ENCODE measurements around the gene PIGQ. TPM values are rescaled to one million over a fixed set of nuclear protein-coding genes. Genes with fewer than 3 reads are reported as not detected.

PIGQ gene
- total and polyA plus RNA-seq, 2 of the 4 experiments (the other 2 are of a cell fraction): 5.9 to 36.8 TPM

DNA sequence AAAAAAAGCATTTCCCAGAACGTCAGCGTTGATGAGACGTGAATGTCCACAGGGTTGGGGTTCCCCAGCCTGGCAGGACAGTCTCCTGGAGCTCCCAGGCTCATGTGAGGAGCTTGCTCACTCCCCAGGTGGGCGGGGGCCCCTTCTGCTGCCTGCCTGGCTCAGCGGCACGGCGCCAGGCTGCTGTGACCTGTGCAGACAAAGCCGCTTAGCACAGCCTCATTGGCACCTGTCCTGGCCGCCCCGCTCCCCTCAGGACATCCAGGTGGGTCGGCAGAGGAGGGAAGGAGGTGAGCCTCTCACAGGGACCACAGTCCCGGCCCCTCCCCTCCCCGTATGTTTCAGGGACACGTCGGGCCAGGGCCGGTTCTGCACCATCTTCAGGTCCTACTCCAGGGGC lies 48.1 kb downstream of the PIGQ start:
- Histone ChIP-seq H3K36me3 (ENCODE audit: control insufficient read depth, insufficient read depth, low read length) (peaks cover 5% of the 10 kb centered on the region; the same call in 1 of the 2 replicates), H2AFZ (replicated peaks; ENCODE audit: low read length, poor library complexity) (no peak overlapping the region), H3K14ac (replicated peaks; ENCODE audit: low read depth, low read length) (no peak overlapping the region), H3K23ac (ENCODE audit: low read depth, low read length) (no peak overlapping the region), H3K18ac (ENCODE audit: low read depth, low read length) (no peak overlapping the region), H4K91ac (ENCODE audit: insufficient read depth, low read depth, low read length) (no peak overlapping the region), H3K4ac (ENCODE audit: low read depth, low read length) (no peak overlapping the region), H4K8ac (ENCODE audit: low read depth in 2 of 2, low read length in 2 of 2) (no peak overlapping the region), H4K20me1 (ENCODE audit: insufficient read depth, low read length) (peaks cover 20% of the 10 kb centered on the region), H3K56ac (ENCODE audit: extremely low read depth, insufficient read depth, low read length) (no peak overlapping the region), H3K79me1 (ENCODE audit: low read depth in 1 of 2, low read length in 2 of 2) (peaks cover 9 to 37% of the 10 kb centered on the region in 2 experiments; a peak in 3 of 4 replicates), H2BK15ac (ENCODE audit: low read depth, low read length) (no peak overlapping the region), H3K27me3 (ENCODE audit: control insufficient read depth, insufficient read depth, low read length) (no peaks in the 10 kb centered on the region), H3K9me3 (ENCODE audit: control insufficient read depth, insufficient read depth, low read length) (no peaks in the 10 kb centered on the region), H2BK20ac (ENCODE audit: low read depth, low read length) (no peak overlapping the region), H3K9ac (ENCODE audit: low read depth, low read length) (no peak overlapping the region), H3K4me1 (ENCODE audit: control insufficient read depth, insufficient read depth, low read length) (peaks cover 3% of the 10 kb centered on the region; the same call in 1 of the 2 replicates), H3K27ac (ENCODE audit: insufficient read depth, low read length) (no peak overlapping the region), H2AK9ac (replicated peaks; ENCODE audit: low read depth, low read length, poor library complexity) (peak overlapping the region; percentile 42), H2BK5ac (ENCODE audit: low read depth, low read length, poor library complexity, severe bottlenecking) (no peak overlapping the region), H3K9me1 (ENCODE audit: insufficient read depth, low read length) (peaks cover 3% of the 10 kb centered on the region; the same call in 1 of the 2 replicates), H3K4me2 (ENCODE audit: low read depth, low read length) (no peak overlapping the region), H2AK5ac (ENCODE audit: low read depth, low read length) (no peak overlapping the region), H4K5ac (ENCODE audit: low read depth, low read length) (no peak overlapping the region), H2BK120ac (ENCODE audit: low read depth, low read length) (no peak overlapping the region), H3K4me3 (ENCODE audit: insufficient read depth, low read depth, low read length) (no peak overlapping the region)
- dilution Hi-C loops (cut with HindIII; ENCODE audit: low sequenced_read_pairs, unreplicated experiment) (no loop called here), in situ Hi-C loops (cut with MboI; ENCODE audit: low sequenced_read_pairs) (no loop called here), intact Hi-C loops (cut with micrococcal nuclease) (no loop called here)
- no peak for DNase-seq
- no peak for ATAC-seq (ENCODE audit: low read depth)
- TF ChIP-seq CHD1 (IDR thresholded peaks at IDR 0.05; ENCODE audit: low read depth, low read length): no peak
- TF ChIP-seq, protein P1, sequence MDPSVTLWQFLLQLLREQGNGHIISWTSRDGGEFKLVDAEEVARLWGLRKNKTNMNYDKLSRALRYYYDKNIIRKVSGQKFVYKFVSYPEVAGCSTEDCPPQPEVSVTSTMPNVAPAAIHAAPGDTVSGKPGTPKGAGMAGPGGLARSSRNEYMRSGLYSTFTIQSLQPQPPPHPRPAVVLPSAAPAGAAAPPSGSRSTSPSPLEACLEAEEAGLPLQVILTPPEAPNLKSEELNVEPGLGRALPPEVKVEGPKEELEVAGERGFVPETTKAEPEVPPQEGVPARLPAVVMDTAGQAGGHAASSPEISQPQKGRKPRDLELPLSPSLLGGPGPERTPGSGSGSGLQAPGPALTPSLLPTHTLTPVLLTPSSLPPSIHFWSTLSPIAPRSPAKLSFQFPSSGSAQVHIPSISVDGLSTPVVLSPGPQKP (IDR thresholded peaks at IDR 0.05; ENCODE audit: borderline replicate concordance, low read depth, low read length): no peak
- CTCF ChIA-PET: no interaction called here
- POLR2A ChIA-PET (ENCODE audit: unreplicated experiment): no interaction called here
- 89% methylated on average over 4 of the region's 16 CpGs; no CpG with 5 or more reads in 1 of the 2 experiments for WGBS, 2 experiments (ENCODE audit: extremely low coverage in 2 of 2, insufficient read length in 1 of 2)
- no TSS peak for BruUV-seq (replicated peaks)

Data from IMR-90 (cell line).